WERI-Rb-1 (cell line): ENCODE measurements around the gene MRTO4.
A peak's percentile ranks its signal among the peaks of the same experiment; 100 is the strongest.
"Not testable (repeated sequence)": the region's sequence is repeated elsewhere in the genome, so short reads cannot be mapped to it uniquely, and the experiment has no call there.

Source experiments
- DNase-seq: peaks from one replicate; pipeline ENCODE4 v3.0.0-alpha.2; 2020
- H3K27ac ChIP-seq: fragments of 250-450 bp; sonication (Bioruptor Pico); 2 replicates; pipeline ENCODE4 v1.5.1; 2020; ENCODE audit warnings: mild to moderate bottlenecking, moderate library complexity
- H3K27me3 ChIP-seq: fragments of 250-450 bp; sonication (Bioruptor Pico); 2 replicates; pipeline ENCODE4 v1.5.1; 2021; ENCODE audit warnings: mild to moderate bottlenecking, low read depth, moderate library complexity; ENCODE audit not compliant: insufficient read depth, severe bottlenecking
- H3K36me3 ChIP-seq: fragments of 250-450 bp; sonication (Bioruptor Pico); 2 replicates; pipeline ENCODE4 v1.5.1; 2020; ENCODE audit warnings: mild to moderate bottlenecking, moderate library complexity
- H3K4me3 ChIP-seq: 2 replicates; pipeline ENCODE4 v1.5.1; 2011; ENCODE audit warnings: low read depth, mild to moderate bottlenecking, control low read depth, low read length
- H3K9me3 ChIP-seq: fragments of 250-450 bp; sonication (Bioruptor Pico); 2 replicates; pipeline ENCODE4 v1.5.1; 2021; ENCODE audit warnings: mild to moderate bottlenecking, moderate library complexity; ENCODE audit not compliant: severe bottlenecking
- TF ChIP-seq, protein P1 (sequence below): IDR thresholded peaks from 2 replicates; pipeline ENCODE4 v1.5.1; 2011; ENCODE audit warnings: low read depth, mild to moderate bottlenecking, control low read depth, inconsistent platforms, low read length

The MRTO4 gene

DNA sequence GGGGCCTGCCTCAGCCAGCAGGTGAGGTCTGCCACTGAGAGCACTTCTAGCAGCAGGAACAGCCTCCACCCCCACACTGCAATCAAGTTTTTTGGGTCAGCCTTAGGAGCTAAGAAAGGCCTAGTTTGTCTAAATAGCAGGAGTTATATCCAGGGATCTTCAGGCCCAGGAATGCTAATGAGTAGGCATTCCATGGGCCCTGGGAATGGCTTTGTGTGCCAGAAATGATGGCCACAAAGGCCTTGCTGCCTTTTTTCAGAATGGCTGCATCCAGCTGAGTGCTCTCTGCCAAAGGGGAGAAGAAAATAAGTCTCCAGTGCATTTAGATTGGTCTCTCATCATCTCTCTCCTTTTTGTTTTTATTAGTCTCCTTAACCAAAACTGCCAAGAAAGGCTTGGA lies 2.8 kb downstream of the MRTO4 start:
- DNase-seq: no peak
- TF ChIP-seq, protein P1, sequence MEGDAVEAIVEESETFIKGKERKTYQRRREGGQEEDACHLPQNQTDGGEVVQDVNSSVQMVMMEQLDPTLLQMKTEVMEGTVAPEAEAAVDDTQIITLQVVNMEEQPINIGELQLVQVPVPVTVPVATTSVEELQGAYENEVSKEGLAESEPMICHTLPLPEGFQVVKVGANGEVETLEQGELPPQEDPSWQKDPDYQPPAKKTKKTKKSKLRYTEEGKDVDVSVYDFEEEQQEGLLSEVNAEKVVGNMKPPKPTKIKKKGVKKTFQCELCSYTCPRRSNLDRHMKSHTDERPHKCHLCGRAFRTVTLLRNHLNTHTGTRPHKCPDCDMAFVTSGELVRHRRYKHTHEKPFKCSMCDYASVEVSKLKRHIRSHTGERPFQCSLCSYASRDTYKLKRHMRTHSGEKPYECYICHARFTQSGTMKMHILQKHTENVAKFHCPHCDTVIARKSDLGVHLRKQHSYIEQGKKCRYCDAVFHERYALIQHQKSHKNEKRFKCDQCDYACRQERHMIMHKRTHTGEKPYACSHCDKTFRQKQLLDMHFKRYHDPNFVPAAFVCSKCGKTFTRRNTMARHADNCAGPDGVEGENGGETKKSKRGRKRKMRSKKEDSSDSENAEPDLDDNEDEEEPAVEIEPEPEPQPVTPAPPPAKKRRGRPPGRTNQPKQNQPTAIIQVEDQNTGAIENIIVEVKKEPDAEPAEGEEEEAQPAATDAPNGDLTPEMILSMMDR: no peak
- Histone ChIP-seq H3K36me3 (peaks cover 66% of the 10 kb centered on the region), H3K27me3 (no peaks in the 10 kb centered on the region), H3K27ac (no peak overlapping the region), H3K4me3 (no peak overlapping the region), H3K9me3 (no peaks in the 10 kb centered on the region)

DNA sequence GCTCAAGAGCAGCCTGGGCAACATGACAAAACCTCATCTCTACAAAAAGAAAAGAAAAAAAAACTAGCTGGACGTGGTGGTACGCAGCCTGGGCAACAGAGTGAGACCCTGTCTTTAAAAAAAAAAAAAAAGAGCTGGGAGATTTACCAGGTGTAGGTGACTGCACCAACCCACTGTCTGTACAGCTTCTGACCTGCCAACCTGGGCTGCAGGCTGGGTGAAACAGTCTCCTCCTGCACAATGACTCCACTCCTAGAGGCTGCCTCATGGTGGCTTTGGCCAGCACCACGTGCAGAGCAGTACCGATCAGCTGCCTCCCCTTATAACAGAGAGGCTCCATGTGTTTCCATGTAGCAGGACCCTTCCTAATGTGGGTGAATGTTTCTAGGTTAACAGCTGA lies 3.7 kb downstream of the MRTO4 start:
- TF ChIP-seq, protein P1: no peak
- peaks cover 71% of the 10 kb centered on the region for H3K36me3 ChIP-seq
- no peak overlapping the region for H3K4me3 ChIP-seq
- H3K27ac ChIP-seq: no peak overlapping the region
- no peaks in the 10 kb centered on the region for H3K9me3 ChIP-seq
- no peaks in the 10 kb centered on the region for H3K27me3 ChIP-seq
- DNase-seq: no peak

DNA sequence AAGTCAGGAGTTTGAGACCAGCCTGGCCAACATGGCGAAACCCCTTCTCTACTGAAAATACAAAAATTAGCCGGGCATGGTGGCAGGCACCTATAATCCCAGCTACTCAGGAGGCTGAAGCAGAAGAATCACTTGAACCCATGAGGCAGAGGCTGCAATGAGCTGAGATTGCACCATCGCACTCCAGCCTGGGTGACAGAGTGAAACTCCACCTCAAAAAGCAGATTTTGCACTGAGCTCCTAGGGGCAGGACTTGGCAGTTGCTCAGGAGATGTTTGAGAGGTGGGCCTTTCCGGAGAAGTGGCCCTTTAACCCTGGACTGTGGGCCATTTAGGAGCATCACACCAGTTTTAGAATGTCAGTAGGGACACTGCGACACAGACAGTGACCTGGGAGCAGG lies 4.7 kb downstream of the MRTO4 start:
- not testable (repeated sequence) for H3K4me3 ChIP-seq, H3K9me3 ChIP-seq, DNase-seq, H3K27me3 ChIP-seq, H3K27ac ChIP-seq
- H3K36me3 ChIP-seq: peaks cover 75% of the 10 kb centered on the region

DNA sequence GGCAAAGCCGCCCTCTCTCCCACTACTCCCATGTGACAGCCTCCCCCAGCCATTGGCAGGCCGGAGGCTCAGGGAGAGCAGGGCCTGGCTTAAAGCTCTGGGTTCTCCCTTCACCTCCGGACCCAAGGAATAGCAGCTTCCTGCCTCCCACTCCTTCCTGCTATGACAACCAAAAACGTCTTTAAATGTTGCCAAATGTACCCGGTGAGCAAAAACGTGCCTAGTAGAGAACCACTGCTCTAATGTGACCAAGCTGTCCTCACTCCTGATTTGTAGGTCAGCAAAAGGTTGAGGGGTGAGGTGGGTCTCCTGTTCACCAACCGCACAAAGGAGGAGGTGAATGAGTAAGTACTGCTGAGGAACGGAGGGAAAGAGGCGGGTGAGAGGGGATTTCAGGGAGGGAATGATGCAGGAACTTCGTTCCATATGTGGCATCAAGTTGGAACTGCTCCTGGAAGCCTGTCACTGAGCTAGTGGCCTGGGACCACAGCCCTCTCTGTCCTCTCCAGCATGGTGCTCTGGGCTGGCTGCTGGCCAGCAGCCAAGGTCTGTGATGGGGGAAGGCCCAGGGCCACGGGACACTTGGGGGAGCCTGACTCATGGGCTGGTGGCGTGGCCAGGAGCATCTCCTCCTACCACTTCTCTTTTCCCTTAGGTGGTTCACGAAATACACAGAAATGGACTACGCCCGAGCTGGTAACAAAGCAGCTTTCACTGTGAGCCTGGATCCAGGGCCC lies 5.7 kb downstream of the MRTO4 start:
- peaks cover 74% of the 10 kb centered on the region for H3K36me3 ChIP-seq

DNA sequence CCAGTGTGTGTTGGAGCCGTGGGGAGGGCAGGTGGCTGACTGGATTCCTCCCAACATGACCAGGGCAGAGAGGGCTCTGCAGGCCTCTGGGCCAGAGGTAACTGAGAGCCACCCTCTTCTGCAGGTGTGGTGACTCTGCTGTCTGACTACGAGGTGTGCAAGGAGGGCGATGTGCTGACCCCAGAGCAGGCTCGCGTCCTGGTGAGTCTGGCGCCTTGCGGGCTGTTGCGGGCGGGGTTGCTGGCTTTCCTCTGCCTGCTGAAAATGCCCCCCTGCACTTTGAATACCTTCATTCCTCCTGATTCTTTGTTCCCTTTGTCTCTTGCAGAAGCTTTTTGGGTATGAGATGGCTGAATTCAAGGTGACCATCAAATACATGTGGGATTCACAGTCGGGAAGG lies 6.7 kb downstream of the MRTO4 start:
- TF ChIP-seq, protein P1: no peak
- Histone ChIP-seq H3K27me3 (no peaks in the 10 kb centered on the region), H3K27ac (no peak overlapping the region), H3K4me3 (no peak overlapping the region), H3K36me3 (peaks cover 70% of the 10 kb centered on the region), H3K9me3 (no peaks in the 10 kb centered on the region)
- DNase-seq: no peak

More for the DNA sequence above, 5.7 kb downstream of the MRTO4 start:
- no peak overlapping the region for H3K4me3 ChIP-seq
- DNase-seq: no peak
- no peak overlapping the region for H3K27ac ChIP-seq
- no peaks in the 10 kb centered on the region for H3K9me3 ChIP-seq
- TF ChIP-seq, protein P1: no peak
- H3K27me3 ChIP-seq: no peaks in the 10 kb centered on the region

DNA sequence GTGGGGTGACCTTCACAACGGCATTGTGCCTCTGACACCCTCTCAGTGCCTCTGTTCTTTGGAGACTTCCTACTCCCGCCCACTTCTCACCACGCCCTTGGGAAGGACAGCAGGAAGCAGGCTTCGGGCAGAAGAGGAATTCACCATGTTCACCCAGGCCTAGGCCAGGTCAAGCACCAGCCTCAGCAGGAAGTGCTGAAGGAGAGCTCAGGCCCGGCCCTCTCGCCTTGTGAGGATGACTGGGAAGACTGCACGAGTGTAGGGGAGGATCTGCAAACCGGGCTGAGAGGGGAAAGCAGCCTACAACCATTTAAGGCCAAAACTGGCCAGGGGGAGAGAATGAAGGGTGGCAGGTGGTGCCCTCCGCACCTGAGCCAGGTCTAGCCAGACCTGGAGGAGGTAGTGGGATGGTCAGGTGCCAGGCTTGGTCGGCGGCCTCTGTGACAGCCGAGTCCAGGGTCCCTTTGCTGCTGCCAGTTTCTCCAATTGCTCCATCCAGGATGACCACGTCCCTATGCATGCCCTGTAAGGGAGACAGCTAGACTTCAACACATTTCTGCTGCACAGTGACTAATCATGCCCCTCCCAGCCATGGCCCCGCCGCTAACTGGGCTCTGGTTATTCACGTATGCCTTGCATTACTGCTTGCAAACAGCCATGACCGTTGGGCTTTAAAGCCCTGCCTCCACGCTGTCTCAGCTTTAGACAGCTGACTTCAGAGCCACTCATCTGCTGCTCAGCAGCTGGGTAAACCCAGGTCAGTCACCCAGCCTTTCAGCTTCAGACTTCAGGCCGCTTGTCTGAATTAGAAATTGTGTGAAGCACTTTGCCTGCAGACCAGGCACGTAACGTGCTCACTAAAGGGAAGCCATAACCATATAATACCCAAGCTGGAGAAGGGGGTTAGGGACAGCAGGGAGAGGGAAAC lies 8.9 kb downstream of the MRTO4 start:
- Histone ChIP-seq H3K36me3 (peaks cover 53% of the 10 kb centered on the region), H3K4me3 (no peak overlapping the region), H3K9me3 (no peaks in the 10 kb centered on the region), H3K27ac (peak overlapping the region; percentile 32), H3K27me3 (no peaks in the 10 kb centered on the region)
- peak; percentile 56 for DNase-seq
- TF ChIP-seq, protein P1: no peak
